H1 (cell line): Measurements from ENCODE around the gene NPTXR. TPM values are rescaled to one million over a fixed set of nuclear protein-coding genes. Genes with fewer than 3 reads are reported as not detected.

ENCODE experiments used
- CTCF ChIA-PET: fragments of 300-600 bp; sonication (Branson Sonifier 250); formaldehyde crosslinking; loops from one replicate; lab custom pipeline; 2021; ENCODE audit not compliant: partially characterized antibody; lab: Charles Lee
- POLR2A ChIA-PET: fragments of 300-600 bp; sonication (Branson Sonifier 250); formaldehyde crosslinking; loops from one replicate; lab custom pipeline; 2021; ENCODE audit warnings: inconsistent platforms; ENCODE audit not compliant: partially characterized antibody; lab: Charles Lee
- DNase-seq, 2 experiments: peaks; one replicate each; pipeline versions ENCODE4 v3.0.0 to v3.0.0-alpha.2; 2010 to 2022; ENCODE audit warnings: low spot score in 2 of 2, low read depth in 1 of 2, mixed read lengths in 1 of 2
- FAIRE-seq: peaks from 2 replicates; lab custom pipeline; 2011; peaks lifted over from hg19 to GRCh38; lab: Jason Lieb, UNC
- H2AFZ ChIP-seq: 2 replicates; pipeline ENCODE4 v1.8.1; 2012; ENCODE audit warnings: low read length, inconsistent platforms
- H2AK5ac ChIP-seq: 2 replicates; pipeline ENCODE4 v1.6.1; 2013; ENCODE audit warnings: low read depth, low read length
- H2BK120ac ChIP-seq: replicated peaks from 2 replicates; pipeline ENCODE3; 2013; ENCODE audit warnings: low read depth, low read length, inconsistent platforms
- H2BK12ac ChIP-seq: 2 replicates; pipeline ENCODE4 v1.6.1; 2013; ENCODE audit warnings: low read depth, low read length
- H2BK15ac ChIP-seq: 2 replicates; pipeline ENCODE4 v1.6.1; 2013; ENCODE audit warnings: low read length
- H2BK20ac ChIP-seq: 2 replicates; pipeline ENCODE4 v1.6.1; 2013; ENCODE audit warnings: low read length
- H2BK5ac ChIP-seq: 2 replicates; pipeline ENCODE4 v1.6.1; 2013; ENCODE audit warnings: low read depth, low read length
- H3K14ac ChIP-seq: 2 replicates; pipeline ENCODE4 v1.6.1; 2013; ENCODE audit warnings: inconsistent platforms; ENCODE audit not compliant: insufficient read length
- H3K18ac ChIP-seq: 2 replicates; pipeline ENCODE4 v1.6.1; 2013; ENCODE audit warnings: low read length; ENCODE audit errors: extremely low read depth
- H3K23ac ChIP-seq: 2 replicates; pipeline ENCODE4 v1.6.1; 2013; ENCODE audit warnings: inconsistent platforms; ENCODE audit not compliant: insufficient read length
- H3K23me2 ChIP-seq: 2 replicates; pipeline ENCODE4 v1.6.1; 2013; ENCODE audit warnings: low read depth, low read length
- H3K27ac ChIP-seq: 2 replicates; pipeline ENCODE4 v1.6.1; 2011; ENCODE audit warnings: low read depth, low read length, inconsistent platforms
- H3K27me3 ChIP-seq, 4 experiments: replicated peaks in 1 of 4; 1 replicate in 1 of 4; 2 replicates in 3 of 4; pipeline versions ENCODE4 v1.6.1 to v1.8.1; 2011 to 2013; ENCODE audit warnings: low read length in 3 of 4, mild to moderate bottlenecking in 3 of 4, inconsistent platforms in 2 of 4, mixed read lengths in 2 of 4, moderate library complexity in 1 of 4; ENCODE audit not compliant: control insufficient read depth in 3 of 4, insufficient read depth in 3 of 4; ENCODE audit errors: extremely low read depth in 1 of 4
- H3K36me3 ChIP-seq, 4 experiments: 2 replicates each; pipeline versions ENCODE4 v1.6.1 to v1.8.1; 2011 to 2013; ENCODE audit warnings: mild to moderate bottlenecking in 4 of 4, low read length in 3 of 4, moderate library complexity in 2 of 4, control low read depth in 1 of 4, inconsistent platforms in 1 of 4; ENCODE audit not compliant: insufficient read depth in 4 of 4, control insufficient read depth in 2 of 4
- H3K4ac ChIP-seq: replicated peaks from 2 replicates; pipeline ENCODE3; 2013; ENCODE audit warnings: low read length, low read depth, mixed read lengths, inconsistent platforms; ENCODE audit not compliant: insufficient read length
- H3K4me1 ChIP-seq, 4 experiments: replicated peaks in 1 of 4; 1 replicate in 1 of 4; 2 replicates in 3 of 4; pipeline versions ENCODE4 v1.6.1 to v1.8.1; 2011 to 2013; ENCODE audit warnings: low read length in 3 of 4, inconsistent platforms in 2 of 4, mixed read lengths in 1 of 4; ENCODE audit not compliant: insufficient read depth in 4 of 4, control insufficient read depth in 3 of 4
- H3K4me2 ChIP-seq, 2 experiments: 2 replicates each; pipeline versions ENCODE4 v1.6.1 to v1.8.1; 2011 to 2013; ENCODE audit warnings: low read depth in 2 of 2, low read length in 2 of 2, control low read depth in 1 of 2, inconsistent platforms in 1 of 2, mild to moderate bottlenecking in 1 of 2; ENCODE audit not compliant: insufficient read depth in 1 of 2
- H3K4me3 ChIP-seq, 4 experiments: fragments of 200-600, 300-600 bp in 1 of 4; sonication (generic), shearing (Covaris generic), sonication (Bioruptor Twin) in 1 of 4; 2 replicates each; pipeline versions ENCODE4 v1.5.1 to v1.8.1; 2011 to 2016; ENCODE audit warnings: low read length in 4 of 4, low read depth in 3 of 4, control low read depth in 2 of 4, inconsistent platforms in 2 of 4, mild to moderate bottlenecking in 2 of 4, mixed read lengths in 1 of 4, moderate library complexity in 1 of 4; ENCODE audit not compliant: insufficient read depth in 2 of 4; ENCODE audit errors: extremely low read depth in 1 of 4
- H3K56ac ChIP-seq: replicated peaks from 2 replicates; pipeline ENCODE3; 2013; ENCODE audit warnings: low read depth, mild to moderate bottlenecking, mixed read lengths, low read length, inconsistent platforms; ENCODE audit not compliant: insufficient read length
- H3K79me1 ChIP-seq: 2 replicates; pipeline ENCODE4 v1.6.1; 2013; ENCODE audit warnings: low read depth, low read length, control low read depth
- H3K79me2 ChIP-seq, 2 experiments: 2 replicates each; pipeline versions ENCODE4 v1.6.1 to v1.8.1; 2012 to 2013; ENCODE audit warnings: low read length in 2 of 2, mild to moderate bottlenecking in 2 of 2, inconsistent platforms in 1 of 2; ENCODE audit not compliant: insufficient read depth in 2 of 2, control insufficient read depth in 1 of 2
- H3K9ac ChIP-seq, 4 experiments: replicated peaks in 1 of 4; 1 replicate in 1 of 4; 2 replicates in 3 of 4; pipeline versions ENCODE4 v1.6.1 to v1.8.1; 2011 to 2013; ENCODE audit warnings: low read depth in 3 of 4, low read length in 3 of 4, control low read depth in 2 of 4, mild to moderate bottlenecking in 2 of 4, moderate library complexity in 2 of 4, inconsistent platforms in 1 of 4; ENCODE audit errors: extremely low read depth in 1 of 4
- H3K9me3 ChIP-seq, 2 experiments: 2 replicates each; pipeline versions ENCODE4 v1.6.1 to v1.8.1; 2012 to 2013; ENCODE audit warnings: mild to moderate bottlenecking in 2 of 2, moderate library complexity in 2 of 2, control low read depth in 1 of 2, inconsistent platforms in 1 of 2, low read depth in 1 of 2, low read length in 1 of 2, mixed read lengths in 1 of 2; ENCODE audit not compliant: insufficient read depth in 2 of 2
- H4K20me1 ChIP-seq, 2 experiments: replicated peaks in 1 of 2; 2 replicates each; pipeline versions ENCODE3 to v1.8.1; 2011 to 2013; ENCODE audit warnings: inconsistent platforms in 2 of 2, low read length in 2 of 2, mild to moderate bottlenecking in 1 of 2; ENCODE audit not compliant: insufficient read depth in 2 of 2, control insufficient read depth in 1 of 2
- H4K5ac ChIP-seq: 2 replicates; pipeline ENCODE4 v1.6.1; 2013; ENCODE audit warnings: low read length, low read depth, mixed read lengths, inconsistent platforms; ENCODE audit not compliant: insufficient read length
- H4K8ac ChIP-seq: 2 replicates; pipeline ENCODE4 v1.8.0; 2013; ENCODE audit warnings: mild to moderate bottlenecking, moderate library complexity, low read length, inconsistent platforms; ENCODE audit not compliant: insufficient read depth; ENCODE audit errors: extremely low read depth
- H4K91ac ChIP-seq: replicated peaks from 2 replicates; pipeline ENCODE3; 2013; ENCODE audit warnings: low read length, mixed read lengths, inconsistent platforms; ENCODE audit not compliant: insufficient read length
- CTBP2 ChIP-seq: IDR thresholded peaks from 2 replicates; pipeline ENCODE4 v1.7.0; 2011; ENCODE audit warnings: borderline replicate concordance, mild to moderate bottlenecking, moderate library complexity, mixed read lengths, low read length; ENCODE audit not compliant: insufficient read depth, insufficient read length
- EP300 ChIP-seq, 2 experiments: IDR thresholded peaks; 1 replicate in 1 of 2; 2 replicates in 1 of 2; pipeline ENCODE4 v1.6.1; 2011 to 2012; ENCODE audit warnings: low read depth in 2 of 2, low read length in 2 of 2, mild to moderate bottlenecking in 2 of 2, borderline replicate concordance in 1 of 2, inconsistent platforms in 1 of 2, moderate library complexity in 1 of 2
- POLR2A ChIP-seq, 2 experiments: IDR thresholded peaks; 1 replicate in 1 of 2; 2 replicates in 1 of 2; pipeline ENCODE4 v1.6.1; 2011; ENCODE audit warnings: low read depth in 2 of 2, low read length in 2 of 2, mild to moderate bottlenecking in 2 of 2; ENCODE audit errors: control extremely low read depth in 1 of 2
- RAD21 ChIP-seq, 2 experiments: IDR thresholded peaks in 1 of 2; conservative IDR thresholded peaks in 1 of 2; 2 replicates each; pipeline ENCODE4 v1.6.1; 2011; ENCODE audit warnings: low read depth in 2 of 2, low read length in 2 of 2, improper control_type of control experiment in 1 of 2, inconsistent platforms in 1 of 2, mild to moderate bottlenecking in 1 of 2, moderate library complexity in 1 of 2
- SP2 ChIP-seq: IDR thresholded peaks from 2 replicates; pipeline ENCODE4 v1.6.1; 2012; ENCODE audit warnings: mild to moderate bottlenecking, low read length, inconsistent platforms
- SP4 ChIP-seq: IDR thresholded peaks from 2 replicates; pipeline ENCODE4 v1.6.1; 2012; ENCODE audit warnings: low read length, inconsistent platforms
- WGBS, 2 experiments: shearing (Covaris generic) in 1 of 2; methylation state at CpG; one replicate each; pipeline versions ENCODE4 v1.1.6 to v1.1.7; 2013 to 2015; ENCODE audit warnings: low lambda C conversion rate in 2 of 2, mixed read lengths in 2 of 2, inconsistent platforms in 1 of 2, low coverage in 1 of 2, missing lambda C conversion rate in 1 of 2; ENCODE audit not compliant: insufficient replicate concordance in 2 of 2, insufficient coverage in 1 of 2, insufficient read length in 1 of 2; ENCODE audit errors: extremely low coverage in 1 of 2, missing lambda C conversion rate in 1 of 2; 5-methylcytosine and 5-hydroxymethylcytosine counted together
- polyA plus RNA-seq, 7 experiments: library from polyadenylated mRNA; depleted of rRNA in 3 of 7; stranded (reverse) in 5 of 7; unstranded in 2 of 7; fragments of >200 nt in 5 of 7; fragments of 200-250 nt in 2 of 7; gene quantifications; 1 replicate in 5 of 7; 2 replicates in 1 of 7; 4 replicates in 1 of 7; pipeline versions ENCODE4 v1.2.1 to v1.2.3, GENCODE V29; 2011 to 2013; ENCODE audit warnings: missing spikeins in 2 of 7, mixed read lengths in 2 of 7
- total RNA-seq: library from RNA; stranded (reverse); fragmentation: NEBNext Ultra II Directional; extraction: Animal tissue kit (Norgen Biotek cat#: 25700); gene quantifications from 2 replicates; pipeline ENCODE4 v1.2.1, GENCODE V29; 2021
- TF ChIP-seq, protein P1 (sequence below): IDR thresholded peaks from 2 replicates; pipeline ENCODE4 v1.6.1; 2012; ENCODE audit warnings: low read length, inconsistent platforms

NPTXR gene
- total and polyA plus RNA-seq, 2 of the 8 experiments (the other 6 are each of a cell fraction or from before 2014, with no cell fraction given) = 3.7 to 6.4 TPM

DNA sequence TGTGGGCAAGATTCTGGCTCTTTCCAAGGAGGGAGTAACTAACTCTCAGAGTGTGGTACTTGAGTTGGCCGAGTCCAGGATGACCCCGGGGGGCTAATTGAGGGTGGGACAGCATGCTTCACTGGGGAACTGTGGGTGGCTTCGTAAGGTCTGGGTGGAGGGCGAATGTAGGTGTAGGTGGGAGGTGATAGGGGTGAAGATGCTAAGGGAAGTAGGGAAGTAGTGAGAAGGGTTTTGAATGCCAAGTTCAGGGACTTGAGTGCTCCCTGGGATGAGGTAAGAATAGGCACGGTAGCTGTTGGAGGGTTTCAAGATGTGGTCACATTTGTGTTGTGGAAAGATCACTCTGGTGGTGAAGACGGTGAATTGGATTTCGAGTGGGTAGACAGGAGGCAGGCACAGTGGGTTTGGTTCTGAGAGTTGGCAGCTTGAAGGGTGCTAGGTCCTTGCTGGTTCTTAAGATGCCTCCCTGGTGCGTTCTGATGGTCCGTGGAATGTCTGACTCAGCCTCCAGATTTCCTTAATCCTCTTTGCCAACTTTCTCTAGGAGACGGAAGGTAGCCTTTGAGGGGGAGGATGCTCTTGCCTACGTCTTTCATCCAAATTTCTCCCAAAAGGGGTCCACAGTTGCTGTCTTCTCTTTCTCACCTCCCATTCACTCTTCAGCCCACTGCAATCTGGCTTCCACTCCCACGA lies 47.4 kb downstream of the NPTXR start:
- H4K5ac ChIP-seq = no peak overlapping the region
- TF ChIP-seq EP300 (IDR thresholded peaks at IDR 0.05; ENCODE audit: borderline replicate concordance in 1 of 2, low read depth in 2 of 2, low read length in 2 of 2) = no peak
- TF ChIP-seq, protein P1, sequence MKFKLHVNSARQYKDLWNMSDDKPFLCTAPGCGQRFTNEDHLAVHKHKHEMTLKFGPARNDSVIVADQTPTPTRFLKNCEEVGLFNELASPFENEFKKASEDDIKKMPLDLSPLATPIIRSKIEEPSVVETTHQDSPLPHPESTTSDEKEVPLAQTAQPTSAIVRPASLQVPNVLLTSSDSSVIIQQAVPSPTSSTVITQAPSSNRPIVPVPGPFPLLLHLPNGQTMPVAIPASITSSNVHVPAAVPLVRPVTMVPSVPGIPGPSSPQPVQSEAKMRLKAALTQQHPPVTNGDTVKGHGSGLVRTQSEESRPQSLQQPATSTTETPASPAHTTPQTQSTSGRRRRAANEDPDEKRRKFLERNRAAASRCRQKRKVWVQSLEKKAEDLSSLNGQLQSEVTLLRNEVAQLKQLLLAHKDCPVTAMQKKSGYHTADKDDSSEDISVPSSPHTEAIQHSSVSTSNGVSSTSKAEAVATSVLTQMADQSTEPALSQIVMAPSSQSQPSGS = no peak
- TF ChIP-seq CTBP2 = no peak
- TF ChIP-seq SP4 = no peak
- TF ChIP-seq POLR2A (IDR thresholded peaks at IDR 0.05; ENCODE audit: control extremely low read depth in 1 of 2, low read depth in 2 of 2, low read length in 2 of 2) = no peak
- TF ChIP-seq SP2 = no peak
- no peak for TF ChIP-seq RAD21 (IDR thresholded peaks at IDR 0.05 in 1 of 2, conservative IDR thresholded peaks at IDR 0.05 in 1 of 2; ENCODE audit: low read depth in 2 of 2, low read length in 2 of 2)
- POLR2A ChIA-PET = no interaction called here
- 91 to 100% methylated on average over 1 to 12 of the region's 12 CpGs for WGBS, 2 experiments
- no peak overlapping the region for H3K18ac ChIP-seq
- no peak overlapping the region for H3K4me2 ChIP-seq
- no peak overlapping the region for H3K4me3 ChIP-seq
- CTCF ChIA-PET = no interaction called here
- 0 out of 2 replicates have a peak overlapping the region, but pooled peaks have one; percentile 88 for H2BK15ac ChIP-seq
- H3K4me1 ChIP-seq = peaks cover 0 to 4% (median 0%) of the 10 kb centered on the region in 4 experiments; a peak in 2 of 7 replicates
- no peak overlapping the region for H3K23ac ChIP-seq
- DNase-seq (no peak), FAIRE-seq (no peak)
- H3K27ac ChIP-seq = no peak overlapping the region
- no peak overlapping the region for H4K91ac ChIP-seq
- no peak overlapping the region for H2BK20ac ChIP-seq
- no peak overlapping the region for H3K56ac ChIP-seq
- no peak overlapping the region for H2AFZ ChIP-seq
- H4K8ac ChIP-seq = no peak overlapping the region
- H3K23me2 ChIP-seq = peaks cover 5% of the 10 kb centered on the region
- H2BK5ac ChIP-seq = no peak overlapping the region
- no peaks in the 10 kb centered on the region for H3K79me2 ChIP-seq
- no peaks in the 10 kb centered on the region for H3K36me3 ChIP-seq
- H3K27me3 ChIP-seq = peaks cover 0 to 12% (median 5%) of the 10 kb centered on the region in 4 experiments; a peak in 4 of 7 replicates
- no peak overlapping the region for H2BK120ac ChIP-seq
- H3K4ac ChIP-seq = no peak overlapping the region
- no peak overlapping the region for H3K14ac ChIP-seq
- peak overlapping the region; percentile 58; the same call in 1 of the 2 replicates for H2AK5ac ChIP-seq
- no peaks in the 10 kb centered on the region for H4K20me1 ChIP-seq
- H3K9me3 ChIP-seq = peaks cover 0 to 2% of the 10 kb centered on the region in 2 experiments; a peak in 1 of 4 replicates
- no peak overlapping the region for H3K9ac ChIP-seq
- no peaks in the 10 kb centered on the region for H3K79me1 ChIP-seq
- peak overlapping the region; percentile 75; the same call in 1 of the 2 replicates for H2BK12ac ChIP-seq
